HepG2 (cell line): ENCODE measurements around the gene UBE2N. TPM values are rescaled to one million over a fixed set of nuclear protein-coding genes. Genes with fewer than 3 reads are reported as not detected.

Experiments used
- ARID5B ChIP-seq: IDR thresholded peaks from 2 replicates; pipeline ENCODE4 v1.4.0; 2020; ENCODE audit warnings: mild to moderate bottlenecking, missing genetic modification reagents
- DRAP1 ChIP-seq: IDR thresholded peaks from 2 replicates; pipeline ENCODE4 v1.6.1; 2016; ENCODE audit warnings: missing genetic modification reagents, missing compliant biosample characterization
- GATAD2A ChIP-seq: IDR thresholded peaks from 2 replicates; pipeline ENCODE4 v1.6.1; 2016
- IRF2 ChIP-seq: IDR thresholded peaks from 2 replicates; pipeline ENCODE4 v1.6.1; 2018; ENCODE audit warnings: missing genetic modification reagents, missing compliant biosample characterization
- MEF2D ChIP-seq: sonication (generic); formaldehyde crosslinking; IDR thresholded peaks from 2 replicates; pipeline ENCODE4 v1.5.1; 2020; ENCODE audit warnings: mild to moderate bottlenecking, missing genetic modification reagents
- MIXL1 ChIP-seq: IDR thresholded peaks from 2 replicates; pipeline ENCODE4 v1.6.1; 2016
- MXD1 ChIP-seq: sonication (generic); formaldehyde crosslinking; IDR thresholded peaks from 2 replicates; pipeline ENCODE4 v1.4.0; 2020; ENCODE audit warnings: mild to moderate bottlenecking, missing genetic modification reagents
- RXRB ChIP-seq: IDR thresholded peaks from 2 replicates; pipeline ENCODE4 v1.6.1; 2016; ENCODE audit warnings: borderline replicate concordance, missing genetic modification reagents, missing compliant biosample characterization
- SMYD3 ChIP-seq: sonication (generic); formaldehyde crosslinking; IDR thresholded peaks from 2 replicates; pipeline ENCODE4 v1.8.1; 2023; ENCODE audit warnings: mild to moderate bottlenecking, missing genetic modification reagents
- SNAPC5 ChIP-seq: sonication (generic); formaldehyde crosslinking; IDR thresholded peaks from 2 replicates; pipeline ENCODE4 v1.8.1; 2023; ENCODE audit warnings: mild to moderate bottlenecking, missing genetic modification reagents, borderline replicate concordance
- TCF7L2 ChIP-seq: IDR thresholded peaks from 2 replicates; pipeline ENCODE4 v1.6.1; 2011; ENCODE audit warnings: mild to moderate bottlenecking, low read depth, low read length, moderate library complexity
- TEAD3 ChIP-seq: optimal IDR thresholded peaks from 2 replicates; pipeline ENCODE3; 2016; ENCODE audit warnings: borderline replicate concordance
- TFDP2 ChIP-seq: sonication (generic); formaldehyde crosslinking; IDR thresholded peaks from 2 replicates; pipeline ENCODE4 v1.4.0; 2020; ENCODE audit warnings: missing genetic modification reagents
- THAP11 ChIP-seq: IDR thresholded peaks from 2 replicates; pipeline ENCODE4 v1.6.1; 2016; ENCODE audit warnings: missing biosample characterization, missing genetic modification reagents
- ZNF12 ChIP-seq: sonication (generic); formaldehyde crosslinking; IDR thresholded peaks from 2 replicates; pipeline ENCODE4 v1.5.0; 2020; ENCODE audit warnings: missing genetic modification reagents
- ZNF121 ChIP-seq: sonication (generic); formaldehyde crosslinking; IDR thresholded peaks from 2 replicates; pipeline ENCODE4 v1.5.0; 2020; ENCODE audit warnings: mild to moderate bottlenecking, missing genetic modification reagents
- ZNF362 ChIP-seq: sonication (generic); formaldehyde crosslinking; IDR thresholded peaks from 2 replicates; pipeline ENCODE4 v1.4.0; 2020; ENCODE audit warnings: missing genetic modification reagents, mild to moderate bottlenecking, borderline replicate concordance
- ZNF510 ChIP-seq: sonication (generic); formaldehyde crosslinking; IDR thresholded peaks from 2 replicates; pipeline ENCODE4 v1.4.0; 2020; ENCODE audit warnings: low read depth, mild to moderate bottlenecking, missing genetic modification reagents
- ZNF7 ChIP-seq: IDR thresholded peaks from 2 replicates; pipeline ENCODE4 v1.6.1; 2016; ENCODE audit warnings: missing biosample characterization, missing genetic modification reagents
- ZNF792 ChIP-seq: IDR thresholded peaks from 2 replicates; pipeline ENCODE4 v1.6.1; 2016
- ZZZ3 ChIP-seq: sonication (generic); formaldehyde crosslinking; IDR thresholded peaks from 2 replicates; pipeline ENCODE4 v1.4.0; 2020; ENCODE audit warnings: missing genetic modification reagents, mild to moderate bottlenecking, borderline replicate concordance
- polyA plus RNA-seq, 8 experiments: library from polyadenylated mRNA; depleted of rRNA in 3 of 8; stranded (reverse) in 7 of 8; unstranded in 1 of 8; fragments of >200 nt; fragmentation: Illumina TruSeq in 4 of 8; extraction: Trizol in 4 of 8; gene quantifications; 2 replicates each; pipeline versions ENCODE4 v1.2.1 to v1.2.3, GENCODE V29; 2011 to 2016; ENCODE audit warnings: low read depth in 4 of 8, missing spikeins in 1 of 8, mixed read lengths in 1 of 8; ENCODE audit not compliant: insufficient read depth in 1 of 8
- total RNA-seq, 5 experiments: library from RNA; depleted of rRNA; stranded (reverse); fragments of >200 nt; fragmentation: Illumina TruSeq; extraction: Trizol; gene quantifications; 2 replicates each; pipeline ENCODE4 v1.2.3, GENCODE V29; 2016; ENCODE audit warnings: low read depth in 1 of 5

The UBE2N gene
- total and polyA plus RNA-seq, 2 of the 13 experiments (the other 11 are each of a cell fraction or from before 2014, with no cell fraction given), result 188 to 197 TPM

GRCh38 chr12:93451423-93452158 is 9.8 kb upstream of the UBE2N start (continued):
- TF ChIP-seq ARID5B (CRISPR knock-in tag) (peak; percentile 79), ZNF510 (CRISPR knock-in tag) (0 out of 2 replicates have a peak, but pooled peaks have one; percentile 55), RXRB (CRISPR knock-in tag) (peak; percentile 61; the same call in 1 of the 2 replicates), SNAPC5 (CRISPR knock-in tag) (0 out of 2 replicates have a peak, but pooled peaks have one; percentile 24), ZNF7 (CRISPR knock-in tag) (peak; percentile 66; the same call in 1 of the 2 replicates), ZNF362 (CRISPR knock-in tag) (0 out of 2 replicates have a peak, but pooled peaks have one; percentile 18), MXD1 (CRISPR knock-in tag) (no peak), TCF7L2 (no peak), ZNF121 (CRISPR knock-in tag) (peak; percentile 47; the same call in 1 of the 2 replicates), IRF2 (peak; percentile 49; the same call in 1 of the 2 replicates), TFDP2 (CRISPR knock-in tag) (peak; percentile 32; the same call in 1 of the 2 replicates), GATAD2A (CRISPR knock-in tag) (peak; percentile 55; the same call in 1 of the 2 replicates), ZNF792 (CRISPR knock-in tag) (0 out of 2 replicates have a peak, but pooled peaks have one; percentile 32), ZZZ3 (CRISPR knock-in tag) (no peak), SMYD3 (0 out of 2 replicates have a peak, but pooled peaks have one; percentile 51), TEAD3 (CRISPR knock-in tag) (peak; percentile 61), THAP11 (0 out of 2 replicates have a peak, but pooled peaks have one; percentile 15), MEF2D (CRISPR knock-in tag) (peak; percentile 56; the same call in 1 of the 2 replicates), ZNF12 (no peak), MIXL1 (peak; percentile 40; the same call in 1 of the 2 replicates), DRAP1 (CRISPR knock-in tag) (peak; percentile 69; the same call in 1 of the 2 replicates)
